ENCODE data around the gene ARID1B.

The ARID1B gene

GRCh38 chr6:157238346-157238745 lies 461.2 kb downstream of the ARID1B start:
- DNase-seq (ENCODE audit: low read depth) = no peak
- no peak for TF ChIP-seq CTCF (IDR thresholded peaks at IDR 0.05; ENCODE audit: insufficient read depth, low read depth, low read length, missing control alignments)
- no peak overlapping the region for H3K4me3 ChIP-seq (ENCODE audit: low read depth, low read length)

- no peak for DNase-seq (ENCODE audit: low read depth)
- TF ChIP-seq CTCF (IDR thresholded peaks at IDR 0.05; ENCODE audit: insufficient read depth, low read depth, low read length, missing control alignments) = no peak
- no peak overlapping the region for H3K4me3 ChIP-seq (ENCODE audit: low read depth, low read length)
These were observed 462.0 kb downstream of the ARID1B start for GRCh38 chr6:157239148-157239547.

- H3K4me3 ChIP-seq (ENCODE audit: low read depth, low read length) = no peak overlapping the region
- TF ChIP-seq CTCF (IDR thresholded peaks at IDR 0.05; ENCODE audit: insufficient read depth, low read depth, low read length, missing control alignments) = no peak
- no peak for DNase-seq (ENCODE audit: low read depth)
These were observed 462.5 kb downstream of the ARID1B start for GRCh38 chr6:157239671-157240058.

GRCh38 chr6:157240059-157240959 lies 463.1 kb downstream of the ARID1B start:
- no peak for TF ChIP-seq CTCF (IDR thresholded peaks at IDR 0.05; ENCODE audit: insufficient read depth, low read depth, low read length, missing control alignments)
- no peak overlapping the region for H3K4me3 ChIP-seq (ENCODE audit: low read depth, low read length)
- no peak for DNase-seq (ENCODE audit: low read depth)

- DNase-seq (ENCODE audit: low read depth) = no peak
- no peak overlapping the region for H3K4me3 ChIP-seq (ENCODE audit: low read depth, low read length)
- no peak for TF ChIP-seq CTCF (IDR thresholded peaks at IDR 0.05; ENCODE audit: insufficient read depth, low read depth, low read length, missing control alignments)
These were observed 463.8 kb downstream of the ARID1B start for GRCh38 chr6:157240960-157241311.

- DNase-seq (ENCODE audit: low read depth) = no peak
- no peak for TF ChIP-seq CTCF (IDR thresholded peaks at IDR 0.05; ENCODE audit: insufficient read depth, low read depth, low read length, missing control alignments)
- no peak overlapping the region for H3K4me3 ChIP-seq (ENCODE audit: low read depth, low read length)
These were observed 465.6 kb downstream of the ARID1B start for GRCh38 chr6:157242791-157243190.

GRCh38 chr6:157244175-157244574 lies 467.0 kb downstream of the ARID1B start:
- no peak for TF ChIP-seq CTCF (IDR thresholded peaks at IDR 0.05; ENCODE audit: insufficient read depth, low read depth, low read length, missing control alignments)
- H3K4me3 ChIP-seq (ENCODE audit: low read depth, low read length) = no peak overlapping the region
- no peak for DNase-seq (ENCODE audit: low read depth)
